Gastroesophageal sphincter (tissue), 3 donors: Measurements from ENCODE around the gene SMIM43.

ENCODE experiments used
- POLR2A ChIP-seq, 2 donors: fragments of 450-650 bp; IDR thresholded peaks; one replicate each; pipeline ENCODE4 v1.6.1; 2017; ENCODE audit warnings: antibody characterized with exemption in 2 of 2, mild to moderate bottlenecking in 2 of 2, moderate library complexity in 1 of 2
- POLR2AphosphoS5 ChIP-seq: sonication (generic); formaldehyde crosslinking; IDR thresholded peaks from one replicate; pipeline ENCODE4 v1.6.1; 2017; ENCODE audit warnings: antibody characterized with exemption
- TF ChIP-seq, protein P1 (sequence below), 4 experiments: fragments of 200-600 bp in 2 of 4; fragments of 450-650 bp in 2 of 4; sonication (generic) in 1 of 4; IDR thresholded peaks; one replicate each; pipeline ENCODE4 v1.5.1; 2017 to 2019; ENCODE audit warnings: antibody characterized with exemption in 4 of 4, mild to moderate bottlenecking in 2 of 4, moderate library complexity in 2 of 4

DNA sequence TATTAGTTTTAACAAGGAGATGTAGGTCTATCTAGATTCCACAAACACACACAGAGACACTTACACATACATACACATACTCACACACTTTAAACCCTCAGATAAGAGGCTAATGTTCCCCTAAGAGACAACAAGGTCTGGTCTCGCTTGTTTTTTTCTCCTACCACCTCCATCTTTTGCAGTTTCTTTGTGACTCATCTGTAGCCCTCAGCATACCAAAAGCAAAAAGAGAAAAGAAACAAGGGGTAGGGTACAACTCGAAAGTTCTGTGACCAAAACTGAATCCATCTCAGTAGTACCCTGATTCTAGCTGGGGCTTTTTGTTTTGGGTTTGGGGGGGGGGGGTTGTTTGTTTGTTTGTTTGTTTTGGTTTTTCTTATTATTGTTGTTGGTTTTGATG is 23.9 kb upstream of the SMIM43 start:
- TF ChIP-seq, protein P1, sequence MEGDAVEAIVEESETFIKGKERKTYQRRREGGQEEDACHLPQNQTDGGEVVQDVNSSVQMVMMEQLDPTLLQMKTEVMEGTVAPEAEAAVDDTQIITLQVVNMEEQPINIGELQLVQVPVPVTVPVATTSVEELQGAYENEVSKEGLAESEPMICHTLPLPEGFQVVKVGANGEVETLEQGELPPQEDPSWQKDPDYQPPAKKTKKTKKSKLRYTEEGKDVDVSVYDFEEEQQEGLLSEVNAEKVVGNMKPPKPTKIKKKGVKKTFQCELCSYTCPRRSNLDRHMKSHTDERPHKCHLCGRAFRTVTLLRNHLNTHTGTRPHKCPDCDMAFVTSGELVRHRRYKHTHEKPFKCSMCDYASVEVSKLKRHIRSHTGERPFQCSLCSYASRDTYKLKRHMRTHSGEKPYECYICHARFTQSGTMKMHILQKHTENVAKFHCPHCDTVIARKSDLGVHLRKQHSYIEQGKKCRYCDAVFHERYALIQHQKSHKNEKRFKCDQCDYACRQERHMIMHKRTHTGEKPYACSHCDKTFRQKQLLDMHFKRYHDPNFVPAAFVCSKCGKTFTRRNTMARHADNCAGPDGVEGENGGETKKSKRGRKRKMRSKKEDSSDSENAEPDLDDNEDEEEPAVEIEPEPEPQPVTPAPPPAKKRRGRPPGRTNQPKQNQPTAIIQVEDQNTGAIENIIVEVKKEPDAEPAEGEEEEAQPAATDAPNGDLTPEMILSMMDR (IDR thresholded peaks at IDR 0.05), result no peak
- TF ChIP-seq POLR2AphosphoS5 (no peak), POLR2A (IDR thresholded peaks at IDR 0.05) (no peak)
